ENCODE measurements around the gene CTAGE15.
"Not testable (repeated sequence)": the region's sequence is repeated elsewhere in the genome, so short reads cannot be mapped to it uniquely, and the experiment has no call there.

Gene CTAGE15, protein sequence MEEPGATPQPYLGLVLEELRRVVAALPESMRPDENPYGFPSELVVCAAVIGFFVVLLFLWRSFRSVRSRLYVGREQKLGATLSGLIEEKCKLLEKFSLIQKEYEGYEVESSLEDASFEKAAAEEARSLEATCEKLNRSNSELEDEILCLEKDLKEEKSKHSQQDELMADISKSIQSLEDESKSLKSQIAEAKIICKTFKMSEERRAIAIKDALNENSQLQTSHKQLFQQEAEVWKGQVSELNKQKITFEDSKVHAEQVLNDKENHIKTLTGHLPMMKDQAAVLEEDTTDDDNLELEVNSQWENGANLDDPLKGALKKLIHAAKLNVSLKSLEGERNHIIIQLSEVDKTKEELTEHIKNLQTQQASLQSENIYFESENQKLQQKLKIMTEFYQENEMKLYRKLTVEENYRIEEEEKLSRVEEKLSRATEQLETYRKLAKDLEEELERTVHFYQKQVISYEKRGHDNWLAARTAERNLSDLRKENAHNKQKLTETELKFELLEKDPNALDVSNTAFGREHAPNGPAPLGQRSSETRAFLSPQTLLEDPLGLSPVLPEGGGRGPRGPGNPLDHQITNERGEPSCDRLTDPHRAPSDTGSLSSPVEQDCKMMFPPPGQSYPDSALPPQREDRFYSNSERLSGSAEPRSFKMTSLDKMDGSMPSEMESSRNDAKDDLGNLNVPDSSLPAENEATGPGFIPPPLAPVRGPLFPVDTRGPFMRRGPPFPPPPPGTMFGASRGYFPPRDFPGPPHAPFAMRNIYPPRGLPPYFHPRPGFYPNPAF

DNA sequence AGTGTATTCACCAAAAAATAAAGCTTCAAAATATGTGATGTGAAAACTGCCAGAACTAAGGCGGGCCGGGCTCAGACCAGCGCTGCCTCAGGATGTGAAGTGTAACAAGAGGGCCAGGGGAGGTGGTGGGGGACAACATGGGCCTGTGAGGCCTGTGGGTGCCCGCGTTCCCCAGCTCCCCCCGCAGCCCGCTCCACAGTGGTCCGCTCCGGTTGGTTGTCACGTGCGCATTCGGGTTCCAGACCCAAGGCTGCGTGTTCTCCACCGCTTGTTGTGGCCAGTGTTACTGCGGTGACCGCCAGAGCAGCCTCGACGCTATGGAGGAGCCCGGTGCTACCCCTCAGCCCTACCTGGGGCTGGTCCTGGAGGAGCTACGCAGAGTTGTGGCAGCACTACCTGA lies at the start of gene CTAGE15:
Gene CTAGE15 (plus strand): TSS at position 301 of the 400 bp plus-strand sequence. CDS start 17 bp downstream, at position 318.
- not testable (repeated sequence) for DNase-seq

DNA sequence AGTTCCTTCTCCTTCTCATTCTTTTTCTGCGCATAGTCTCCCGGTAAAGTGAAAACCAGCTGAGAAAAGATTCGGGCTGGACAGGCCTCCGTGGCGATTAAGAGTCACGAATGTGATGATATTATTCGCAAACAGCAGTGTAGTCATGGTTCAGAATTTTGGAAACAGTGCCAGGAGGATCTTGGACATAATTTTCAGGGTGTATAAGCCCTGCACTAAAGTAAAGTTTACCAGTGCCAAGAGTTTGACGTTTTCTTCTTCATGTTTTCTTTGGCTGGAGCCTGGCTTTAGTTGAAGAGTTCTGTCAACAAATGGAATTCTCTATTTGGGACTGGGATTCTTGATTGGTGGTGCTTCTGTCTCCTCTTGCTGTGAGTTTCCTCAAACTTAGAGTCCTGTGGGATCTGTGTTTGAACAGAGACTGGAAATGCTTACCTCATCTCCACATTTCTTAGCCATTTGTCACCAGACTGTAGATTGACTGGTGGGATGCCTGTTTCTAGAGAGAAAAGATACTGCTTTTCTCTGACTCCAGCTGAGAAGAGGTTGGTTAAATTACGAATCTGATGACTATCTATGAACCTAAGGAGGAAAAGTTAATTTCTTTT lies 49.2 kb upstream of the CTAGE15 start:
- not testable (repeated sequence) for DNase-seq

DNA sequence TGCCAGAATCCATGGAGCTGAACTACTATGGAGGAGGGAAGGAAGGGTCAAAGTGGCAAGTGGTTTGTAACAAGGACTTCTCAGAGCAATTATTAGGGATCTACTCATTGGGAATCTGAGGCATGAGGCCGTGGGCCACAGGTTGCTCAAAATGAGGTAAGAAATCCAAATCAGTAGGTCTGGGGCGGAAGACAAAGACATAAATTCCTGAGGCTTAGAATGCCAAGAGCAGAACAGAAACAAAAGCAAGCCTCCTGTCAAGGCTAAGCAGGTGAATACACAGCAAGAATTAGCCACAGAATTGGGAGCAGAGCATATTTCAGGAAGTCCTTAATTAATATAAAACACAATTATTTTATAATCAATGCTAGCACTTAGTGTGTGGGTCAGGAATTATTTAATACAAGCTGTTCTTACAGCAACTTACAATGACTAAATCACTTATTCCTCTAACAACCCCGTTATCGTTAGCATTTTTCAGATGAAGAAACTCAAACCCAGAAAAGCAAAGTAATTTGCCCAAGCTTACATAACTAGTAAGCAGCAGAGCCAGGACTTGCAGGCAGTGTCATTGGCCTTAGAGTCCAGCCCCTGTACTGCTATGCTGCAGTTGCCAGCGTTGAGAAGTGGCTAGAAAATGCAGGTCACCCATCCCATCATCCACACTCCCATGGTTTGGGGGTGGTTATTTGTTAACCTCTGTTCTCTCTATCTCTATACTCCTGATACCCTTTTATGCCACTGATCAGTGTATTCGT lies 40.3 kb upstream of the CTAGE15 start:
- DNase-seq = not testable (repeated sequence)

DNA sequence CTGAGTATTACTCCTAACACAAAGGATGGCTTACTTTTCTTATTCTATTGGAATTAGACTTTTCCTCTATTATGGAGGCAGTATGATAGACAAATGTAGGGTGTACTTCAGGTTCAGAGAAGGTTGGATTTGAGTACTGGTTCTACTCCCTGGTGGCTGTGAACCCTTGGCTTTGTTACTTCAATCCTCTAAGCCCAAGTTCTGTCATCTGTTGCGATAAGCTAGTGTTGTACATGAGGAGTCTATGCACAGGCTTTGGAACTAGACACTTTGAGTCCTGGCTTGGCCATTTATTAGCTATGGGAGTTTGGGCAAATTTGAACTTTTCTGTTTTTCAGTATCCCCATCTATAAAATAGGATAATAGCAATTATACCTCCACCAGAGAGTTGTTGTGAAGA lies 39.7 kb upstream of the CTAGE15 start:
- DNase-seq = not testable (repeated sequence)

DNA sequence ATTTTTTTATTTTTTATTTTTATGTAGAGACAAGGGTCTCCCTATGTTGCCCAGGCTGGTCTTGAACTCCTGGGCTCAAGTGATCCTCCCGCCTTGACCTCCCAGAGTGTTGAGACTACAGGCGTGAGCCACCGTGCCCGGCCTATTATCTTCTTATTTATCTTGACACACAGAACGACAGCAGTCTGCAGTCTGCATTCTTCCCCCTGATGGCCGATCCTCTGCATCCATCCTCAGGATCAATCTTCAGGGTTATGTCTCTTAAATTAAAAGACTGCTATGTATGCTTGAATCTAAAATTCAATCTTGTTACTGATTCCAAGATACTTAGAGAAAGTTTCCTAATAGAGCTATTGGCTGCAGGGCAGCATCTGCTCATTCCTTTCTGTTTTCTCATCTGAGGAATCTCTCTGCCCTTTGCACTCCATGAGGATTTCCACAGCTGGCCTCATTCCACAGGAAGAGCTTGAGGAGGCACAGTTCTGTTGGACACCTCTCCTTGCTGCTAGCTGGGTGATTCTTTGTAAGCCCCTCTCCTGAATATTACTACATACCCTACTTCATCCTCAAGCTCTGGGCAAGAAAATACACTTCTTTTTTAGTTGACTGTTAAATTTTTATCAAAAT lies 38.3 kb upstream of the CTAGE15 start:
- not testable (repeated sequence) for DNase-seq

DNA sequence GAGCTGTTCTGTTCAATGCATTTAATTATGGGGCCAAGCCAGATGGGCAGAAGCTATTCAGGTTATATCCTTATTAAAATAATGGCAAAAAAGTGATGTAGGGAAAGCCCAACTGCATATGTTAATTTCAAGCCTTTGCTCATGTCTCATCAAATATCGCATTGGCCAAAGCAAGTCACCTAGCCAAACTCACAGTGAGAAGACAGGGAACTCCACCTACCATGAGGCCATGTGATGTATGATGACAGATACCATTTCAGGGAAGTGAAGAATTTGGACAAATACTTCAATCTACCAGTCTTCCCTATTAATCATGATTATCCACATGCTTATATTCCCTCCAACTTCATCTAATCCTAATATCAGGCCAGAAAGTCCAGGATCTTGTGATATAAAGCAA lies 35.2 kb upstream of the CTAGE15 start:
- not testable (repeated sequence) for DNase-seq

DNA sequence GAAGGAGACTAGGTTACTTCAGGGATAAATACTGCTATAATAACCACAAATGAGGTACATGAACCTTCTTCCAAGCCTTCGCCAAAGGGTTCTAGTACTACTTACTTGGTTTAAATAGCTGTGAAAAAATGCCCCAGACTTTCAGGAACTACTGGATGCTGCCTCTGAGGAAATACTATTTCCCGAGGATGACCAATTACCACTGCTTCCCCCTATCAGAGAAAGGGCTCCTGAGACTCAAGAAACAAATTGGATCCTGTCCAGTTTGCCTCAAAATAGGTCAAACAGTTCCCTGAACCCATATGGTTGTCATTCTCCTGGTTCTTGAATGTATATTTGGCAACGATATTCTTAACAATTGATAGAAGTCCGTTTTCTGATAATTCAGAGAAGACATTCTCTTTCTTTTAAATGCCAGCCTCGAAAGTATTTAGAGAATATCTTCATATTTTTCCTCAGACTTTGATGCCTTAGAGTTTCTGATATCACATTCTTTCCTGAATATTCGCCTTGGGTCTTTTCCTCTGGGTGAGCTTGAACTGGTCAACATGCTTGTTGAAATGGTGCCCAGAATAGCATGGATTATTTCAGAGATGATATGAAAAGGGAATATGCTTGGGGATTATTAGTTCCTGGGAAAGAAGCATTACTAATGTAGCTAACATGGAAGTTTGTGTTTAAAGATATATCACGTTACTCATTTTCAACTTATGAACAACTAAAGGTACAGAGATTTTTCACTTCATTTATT lies 28.1 kb upstream of the CTAGE15 start:
- not testable (repeated sequence) for DNase-seq

DNA sequence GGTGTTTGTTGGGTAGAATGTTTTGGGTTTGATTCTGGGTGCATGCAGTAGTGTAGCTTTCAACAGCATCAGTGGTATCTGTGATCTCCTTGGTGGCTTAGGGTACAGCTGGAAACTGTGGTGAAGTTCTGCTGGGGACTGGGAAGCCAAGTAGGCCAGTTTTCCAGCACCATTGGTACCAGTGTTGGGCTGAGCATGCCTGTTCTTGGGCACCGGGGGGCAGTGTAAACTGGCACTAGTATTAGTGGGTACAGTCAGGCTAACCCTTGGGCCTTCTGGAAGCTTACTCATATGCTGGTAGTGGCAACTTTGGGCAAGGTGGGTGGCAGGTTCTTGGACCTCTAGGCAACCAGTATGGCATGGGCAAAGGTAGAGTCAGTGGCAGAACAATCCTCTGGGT lies 15.6 kb upstream of the CTAGE15 start:
- not testable (repeated sequence) for DNase-seq

DNA sequence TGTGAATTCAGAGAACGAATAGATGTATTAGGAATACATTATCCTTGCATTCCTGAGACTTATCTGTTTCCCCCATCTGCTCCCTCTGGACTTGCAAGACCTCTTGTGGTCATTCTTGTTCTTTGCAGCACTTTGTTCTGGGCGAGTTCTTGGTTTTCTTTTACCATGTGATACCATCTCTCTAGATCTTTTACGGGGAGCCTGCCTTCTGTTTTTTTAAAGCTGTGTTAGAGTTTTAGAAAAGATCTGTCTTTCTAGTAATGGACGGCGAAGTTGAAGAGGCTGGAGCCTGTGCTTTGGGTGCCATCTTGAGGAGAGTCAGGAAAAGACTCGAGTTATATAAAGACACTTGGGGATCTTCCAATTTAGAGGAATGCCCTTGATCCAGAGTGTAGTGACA lies 8.3 kb upstream of the CTAGE15 start:
- not testable (repeated sequence) for DNase-seq

DNA sequence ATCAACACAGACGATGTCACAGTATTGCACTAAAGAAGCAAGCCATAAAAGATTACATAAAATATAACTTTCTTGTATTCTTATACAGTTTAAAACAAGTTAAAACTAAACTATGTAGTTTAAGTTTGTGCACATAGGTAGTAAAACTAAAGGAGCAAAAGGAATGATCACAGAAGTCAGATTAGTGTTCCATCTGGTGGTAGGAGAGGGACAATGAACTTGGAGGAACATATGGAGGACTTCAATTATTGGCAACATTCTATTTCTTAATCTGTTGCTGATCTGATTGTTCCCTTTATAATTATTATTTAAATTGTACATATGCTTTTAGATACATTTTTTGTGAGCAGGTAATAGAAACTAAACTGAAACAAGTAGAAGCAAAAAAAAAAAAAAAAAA lies 5.6 kb upstream of the CTAGE15 start:
- not testable (repeated sequence) for DNase-seq

DNA sequence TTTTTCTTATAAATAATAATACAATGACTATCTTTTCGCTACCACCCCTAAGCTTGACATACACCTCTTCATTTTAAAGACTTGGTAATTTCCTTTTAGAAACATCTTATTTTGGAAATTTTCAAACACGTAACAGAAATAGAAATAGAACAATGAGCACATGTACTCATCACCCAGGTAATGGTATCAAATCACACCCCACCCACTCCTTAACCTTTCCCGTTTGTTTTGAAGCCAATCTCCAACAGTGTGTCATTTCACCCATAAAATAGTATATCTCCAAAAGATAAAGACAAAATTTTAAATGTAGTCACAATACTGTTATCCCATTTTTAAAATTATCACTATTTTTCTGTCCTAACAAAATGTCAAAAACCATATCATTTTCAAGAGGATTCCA lies 16.6 kb downstream of the CTAGE15 start:
- not testable (repeated sequence) for DNase-seq

DNA sequence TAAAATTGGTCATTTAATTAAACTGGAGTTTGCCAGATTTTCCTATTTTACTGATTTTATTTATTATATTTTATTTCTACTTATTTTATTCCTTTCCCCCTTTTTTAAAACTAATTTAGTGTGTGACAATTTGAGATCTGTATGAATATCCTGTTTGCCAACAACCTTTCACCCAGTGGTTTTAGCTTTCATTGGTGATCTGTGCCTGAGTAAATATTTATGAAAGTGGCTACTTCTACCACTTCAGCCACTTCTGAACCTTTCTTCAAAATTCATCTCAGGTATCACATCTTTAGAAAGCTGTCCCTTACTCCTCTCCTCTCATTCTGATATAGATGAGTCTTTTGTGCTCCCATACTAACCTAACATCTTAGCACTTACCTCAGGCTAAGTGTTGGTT lies 18.3 kb downstream of the CTAGE15 start:
- not testable (repeated sequence) for DNase-seq

DNA sequence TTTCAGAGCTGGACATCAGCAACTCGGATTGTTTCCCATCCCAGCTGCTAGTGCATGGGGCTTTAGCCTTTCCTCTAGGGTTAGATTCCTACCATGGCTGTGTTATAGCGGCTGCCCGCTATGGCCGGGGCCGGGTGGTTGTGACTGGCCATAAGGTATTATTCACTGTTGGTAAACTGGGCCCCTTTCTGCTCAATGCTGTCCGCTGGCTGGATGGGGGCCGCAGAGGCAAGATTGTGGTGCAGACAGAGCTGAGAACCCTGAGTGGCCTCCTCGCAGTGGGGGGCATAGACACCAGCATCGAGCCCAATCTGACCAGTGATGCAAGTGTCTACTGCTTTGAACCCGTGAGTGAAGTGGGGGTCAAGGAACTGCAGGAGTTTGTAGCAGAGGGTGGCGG lies 26.5 kb downstream of the CTAGE15 start:
- not testable (repeated sequence) for DNase-seq

DNA sequence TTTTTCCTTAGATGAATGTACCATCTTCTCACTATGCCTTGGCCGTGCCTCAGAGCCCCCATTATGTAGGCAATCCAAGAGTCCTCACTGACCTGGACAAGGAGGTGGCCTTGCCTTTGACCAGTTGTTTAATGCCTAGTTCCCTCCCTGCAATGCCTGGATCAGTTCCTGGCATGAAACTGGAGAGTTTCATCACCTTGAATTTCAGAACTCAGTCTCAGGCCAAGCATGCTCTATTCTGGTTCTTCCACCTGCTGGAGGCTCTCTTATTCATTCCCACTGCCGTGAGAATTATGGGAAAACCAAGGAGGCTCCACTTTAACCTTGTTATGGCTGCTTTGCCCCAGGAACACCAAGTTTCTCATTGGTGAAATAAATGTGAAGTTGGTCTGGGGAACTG lies 31.9 kb downstream of the CTAGE15 start:
- not testable (repeated sequence) for DNase-seq

DNA sequence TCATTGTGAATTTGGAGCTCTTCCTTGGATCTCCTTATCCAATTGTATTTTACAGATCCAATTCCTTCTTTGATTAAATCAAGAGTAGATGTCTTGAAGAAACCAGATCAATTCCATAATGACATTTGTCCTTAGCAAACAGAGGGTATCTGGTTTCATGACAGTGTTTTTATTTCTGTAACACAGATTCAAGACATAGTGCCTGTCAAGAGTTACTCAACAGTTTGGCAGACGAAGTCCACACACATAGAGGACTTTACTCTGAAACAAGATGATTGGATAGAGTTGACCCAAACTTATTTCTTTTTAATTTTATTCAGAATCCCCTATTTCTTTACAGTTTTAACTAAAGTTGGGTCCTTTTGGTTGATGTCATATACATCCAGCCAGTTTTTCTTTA lies 34.5 kb downstream of the CTAGE15 start:
- DNase-seq = not testable (repeated sequence)

DNA sequence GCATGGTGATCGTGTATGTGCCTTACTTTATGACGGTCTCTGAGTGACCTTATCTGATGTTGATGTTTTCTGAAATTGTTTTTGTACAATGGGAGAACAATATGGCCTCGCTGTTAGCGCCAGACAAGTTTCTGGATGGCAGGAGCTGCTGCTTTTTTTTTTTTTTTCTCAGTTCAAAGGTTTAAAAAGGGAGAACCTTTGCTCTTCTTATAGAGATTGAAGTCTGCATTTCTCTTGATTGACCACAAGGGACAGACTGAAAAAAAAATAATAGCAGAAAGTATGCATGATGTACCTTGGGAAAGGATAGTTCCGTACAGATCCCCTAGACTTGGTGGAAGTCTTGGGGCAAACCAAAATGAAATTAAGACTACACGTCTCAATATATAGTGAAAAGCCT lies 43.9 kb downstream of the CTAGE15 start:
- DNase-seq = not testable (repeated sequence)

DNA sequence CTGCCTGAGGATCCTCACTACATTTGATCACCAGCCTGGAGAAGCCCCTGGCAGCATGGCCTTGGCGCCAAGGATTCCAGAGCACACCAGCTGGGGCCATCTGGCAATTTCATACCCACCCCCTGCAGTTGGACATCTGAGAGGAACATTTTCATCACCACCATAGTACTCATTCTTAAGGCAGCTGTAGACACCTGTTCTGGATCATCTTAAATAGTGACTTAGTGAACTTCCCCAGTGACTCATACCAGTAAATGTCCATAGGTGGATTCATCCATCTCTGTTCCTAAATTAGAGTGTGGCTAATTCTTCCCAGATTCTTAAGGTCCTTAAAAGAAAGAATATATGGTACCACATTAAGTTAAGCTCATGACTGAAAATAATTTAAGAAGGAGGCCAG lies 45.6 kb downstream of the CTAGE15 start:
- DNase-seq = not testable (repeated sequence)

DNA sequence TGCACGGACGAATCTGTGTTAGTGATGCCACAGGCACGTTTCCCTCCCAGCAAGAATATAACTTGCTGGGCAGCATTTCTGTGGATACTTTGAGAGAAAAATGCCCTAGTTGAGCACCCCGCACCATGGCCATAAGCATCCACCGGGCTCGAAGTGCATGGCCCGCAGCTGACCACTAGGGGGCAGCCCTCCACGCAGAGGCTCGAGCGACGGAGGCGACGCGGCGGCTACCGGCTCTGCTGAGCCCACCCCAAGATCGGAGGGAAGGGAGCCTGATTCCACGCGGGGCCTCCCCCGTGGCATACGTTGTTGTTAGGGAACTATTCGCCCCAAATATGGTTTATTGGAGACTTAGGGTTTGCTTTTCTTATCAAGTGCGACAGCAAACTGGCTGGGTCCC lies 48.5 kb downstream of the CTAGE15 start:
- not testable (repeated sequence) for DNase-seq

DNA sequence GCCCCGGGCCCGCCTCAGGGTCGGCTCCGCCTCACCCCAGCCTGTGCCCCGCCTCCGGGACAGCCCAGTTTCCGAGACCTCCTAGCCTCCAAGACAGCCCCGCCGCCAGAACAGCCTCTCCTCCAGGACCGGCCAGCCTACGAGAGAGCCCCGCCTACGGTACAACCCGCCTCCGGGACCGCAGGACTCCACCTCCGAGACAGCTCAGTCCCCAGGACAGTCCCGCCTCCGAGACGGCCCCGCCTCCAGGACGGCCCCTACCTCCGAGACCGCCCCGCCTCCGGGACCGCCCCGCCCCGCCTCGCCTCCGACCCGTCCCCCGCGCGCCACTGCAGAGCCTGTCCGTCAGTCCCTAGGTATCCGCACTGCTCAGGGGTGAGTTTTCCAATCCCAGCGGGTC lies 49.0 kb downstream of the CTAGE15 start, which contains the start of gene TCAF2:
Gene TCAF2 (plus strand): TSS at position 329 of the 400 bp plus-strand sequence.
- peak in 1 of 2 donors; percentile 75 for DNase-seq

DNA sequence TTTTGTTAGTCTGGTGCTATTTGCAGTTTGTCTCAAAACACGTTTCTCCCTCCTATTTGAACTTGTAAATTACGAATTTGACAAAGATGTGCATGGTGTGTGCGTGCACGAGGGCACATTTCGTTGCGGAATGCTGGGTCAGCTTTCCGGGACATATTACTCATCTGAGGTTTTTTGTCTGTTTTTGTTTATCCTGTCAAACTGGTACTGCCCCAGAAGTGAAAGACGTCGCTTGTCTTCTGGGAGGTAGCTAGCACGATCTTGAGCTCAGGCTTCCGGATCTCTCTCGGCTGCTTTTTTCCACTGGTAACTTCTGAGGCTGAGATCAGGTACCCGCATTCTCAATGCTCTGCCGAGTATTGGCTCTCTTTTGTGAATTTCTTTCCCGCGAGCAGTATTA lies 49.6 kb downstream of the CTAGE15 start:
- DNase-seq = not testable (repeated sequence)

DNA sequence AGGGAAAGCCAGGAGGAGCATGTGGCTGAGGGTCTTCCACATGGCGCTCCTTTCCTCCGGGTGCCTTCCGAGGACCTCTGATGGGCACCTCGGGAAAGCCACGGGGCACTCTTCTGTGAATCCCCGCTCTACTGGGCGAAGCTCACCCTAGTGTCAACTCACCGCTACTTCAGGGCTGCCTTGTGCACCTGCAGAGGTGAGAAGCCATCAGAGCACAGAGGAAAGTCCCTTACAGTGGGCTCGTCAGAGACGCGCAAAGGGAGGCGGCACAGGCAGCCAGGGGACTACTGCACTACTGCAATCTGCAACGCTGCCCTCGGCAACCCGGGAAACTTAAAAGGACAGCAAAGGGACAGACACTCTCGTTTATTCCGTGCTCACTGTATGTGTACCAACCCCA lies 50.5 kb downstream of the CTAGE15 start:
- DNase-seq = not testable (repeated sequence)
